Pons (tissue), 1 donor: ENCODE results near the gene EIPR1.

Source experiments
- DNase-seq: peaks from one replicate; pipeline ENCODE4 v3.0.0-alpha.2; 2016; ENCODE audit warnings: low spot score

The EIPR1 gene

GRCh38 chr2:3303583-3304406 lies 73.8 kb downstream of the EIPR1 start:
- peak; percentile 83 for DNase-seq

GRCh38 chr2:3302751-3303582 lies 74.7 kb downstream of the EIPR1 start:
- no peak for DNase-seq

- DNase-seq = no peak
Measured at GRCh38 chr2:3302421-3302750, 75.2 kb downstream of the EIPR1 start.

- DNase-seq = no peak
Measured at GRCh38 chr2:3301001-3301400, 76.6 kb downstream of the EIPR1 start.

- no peak for DNase-seq
Measured at GRCh38 chr2:3300224-3300995, 77.2 kb downstream of the EIPR1 start.

GRCh38 chr2:3299703-3300102 lies 77.9 kb downstream of the EIPR1 start:
- no peak for DNase-seq

- DNase-seq = no peak
Measured at GRCh38 chr2:3299130-3299529, 78.5 kb downstream of the EIPR1 start.

- no peak for DNase-seq
Measured at GRCh38 chr2:3298191-3298590, 79.4 kb downstream of the EIPR1 start.

- no peak for DNase-seq
Measured at GRCh38 chr2:3297523-3297922, 80.1 kb downstream of the EIPR1 start.

- no peak for DNase-seq
Measured at GRCh38 chr2:3296182-3296972, 81.2 kb downstream of the EIPR1 start.

- DNase-seq = no peak
Measured at GRCh38 chr2:3294493-3294892, 83.1 kb downstream of the EIPR1 start.

- no peak for DNase-seq
Measured at GRCh38 chr2:3294069-3294468, 83.5 kb downstream of the EIPR1 start.

- no peak for DNase-seq
Measured at GRCh38 chr2:3293221-3293620, 84.4 kb downstream of the EIPR1 start.

GRCh38 chr2:3292416-3292815 lies 85.2 kb downstream of the EIPR1 start:
- no peak for DNase-seq

GRCh38 chr2:3291750-3292149 lies 85.9 kb downstream of the EIPR1 start:
- DNase-seq = no peak

GRCh38 chr2:3291113-3291512 lies 86.5 kb downstream of the EIPR1 start:
- no peak for DNase-seq

- no peak for DNase-seq
Measured at GRCh38 chr2:3290655-3291054, 87.0 kb downstream of the EIPR1 start.

GRCh38 chr2:3289971-3290370 lies 87.6 kb downstream of the EIPR1 start:
- no peak for DNase-seq

GRCh38 chr2:3289526-3289925 lies 88.1 kb downstream of the EIPR1 start:
- DNase-seq = no peak

- no peak for DNase-seq
Measured at GRCh38 chr2:3289171-3289515, 88.5 kb downstream of the EIPR1 start.

- DNase-seq = no peak
Measured at GRCh38 chr2:3288470-3289170, 89.0 kb downstream of the EIPR1 start.
